ENCODE data around the gene EPB41L4B.

The EPB41L4B gene

DNA sequence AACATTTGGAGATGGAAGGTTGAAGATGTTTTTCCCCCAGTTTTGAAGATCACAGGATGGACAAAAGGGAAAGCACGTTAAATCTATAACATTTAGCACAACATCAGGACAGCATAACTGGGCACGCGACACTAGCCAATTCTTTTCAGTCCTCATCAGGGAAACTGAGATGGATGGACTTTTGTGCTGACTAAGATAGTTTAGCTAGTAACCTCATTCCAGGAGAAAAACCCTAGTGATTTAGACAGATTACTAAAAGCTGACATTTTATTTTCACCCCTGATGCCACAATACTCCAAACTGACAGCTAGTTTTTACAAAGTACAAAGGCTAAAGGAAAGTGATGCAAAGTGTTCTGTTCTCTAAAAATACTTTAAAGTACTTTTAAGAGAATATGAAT is 53.3 kb downstream of the EPB41L4B start:
- TF ChIP-seq, protein P1, sequence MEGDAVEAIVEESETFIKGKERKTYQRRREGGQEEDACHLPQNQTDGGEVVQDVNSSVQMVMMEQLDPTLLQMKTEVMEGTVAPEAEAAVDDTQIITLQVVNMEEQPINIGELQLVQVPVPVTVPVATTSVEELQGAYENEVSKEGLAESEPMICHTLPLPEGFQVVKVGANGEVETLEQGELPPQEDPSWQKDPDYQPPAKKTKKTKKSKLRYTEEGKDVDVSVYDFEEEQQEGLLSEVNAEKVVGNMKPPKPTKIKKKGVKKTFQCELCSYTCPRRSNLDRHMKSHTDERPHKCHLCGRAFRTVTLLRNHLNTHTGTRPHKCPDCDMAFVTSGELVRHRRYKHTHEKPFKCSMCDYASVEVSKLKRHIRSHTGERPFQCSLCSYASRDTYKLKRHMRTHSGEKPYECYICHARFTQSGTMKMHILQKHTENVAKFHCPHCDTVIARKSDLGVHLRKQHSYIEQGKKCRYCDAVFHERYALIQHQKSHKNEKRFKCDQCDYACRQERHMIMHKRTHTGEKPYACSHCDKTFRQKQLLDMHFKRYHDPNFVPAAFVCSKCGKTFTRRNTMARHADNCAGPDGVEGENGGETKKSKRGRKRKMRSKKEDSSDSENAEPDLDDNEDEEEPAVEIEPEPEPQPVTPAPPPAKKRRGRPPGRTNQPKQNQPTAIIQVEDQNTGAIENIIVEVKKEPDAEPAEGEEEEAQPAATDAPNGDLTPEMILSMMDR (conservative IDR thresholded peaks at IDR 0.05; ENCODE audit: low read length), result no peak
- no peak for TF ChIP-seq EZH2phosphoT487 (IDR thresholded peaks at IDR 0.05; ENCODE audit: borderline replicate concordance)
- no peaks in the 10 kb centered on the region for H3K79me2 ChIP-seq (ENCODE audit: insufficient read depth, low read length)

DNA sequence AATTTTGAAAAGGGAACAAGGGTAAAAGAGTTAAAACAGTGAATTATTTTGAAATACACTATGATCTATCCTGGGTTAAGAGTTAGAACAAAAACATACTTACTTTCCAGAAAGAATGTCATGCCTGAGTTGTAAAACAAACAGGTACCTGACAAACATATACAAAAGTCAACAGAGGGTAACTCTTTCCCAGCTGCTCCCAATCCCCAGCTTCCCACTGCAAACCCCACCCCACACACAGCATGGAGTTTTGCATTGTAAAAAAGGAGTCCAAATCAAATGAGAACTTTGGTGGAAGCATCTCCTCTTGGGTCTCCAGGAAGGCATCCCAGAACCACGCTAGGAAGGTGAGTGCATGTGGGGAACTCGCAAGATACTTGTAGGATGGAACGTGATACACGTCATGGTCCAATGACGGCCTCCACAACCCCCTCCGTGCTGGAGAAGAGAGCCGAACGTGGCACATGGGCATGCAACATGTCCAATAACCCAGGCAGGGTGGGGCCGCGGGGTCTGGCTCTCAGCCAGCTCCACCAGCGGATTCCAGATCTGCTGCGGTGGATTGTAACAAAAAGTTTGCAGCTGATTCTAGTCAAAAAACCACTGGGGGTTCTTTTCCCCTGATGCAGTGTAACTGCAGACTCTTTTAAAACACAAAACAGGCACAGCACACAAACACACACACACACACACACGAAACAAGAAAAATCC is 55.8 kb downstream of the EPB41L4B start:
- H3K9me2 ChIP-seq (replicated peaks; ENCODE audit: low read depth, low read length), result no peaks in the 10 kb centered on the region
- no peaks in the 10 kb centered on the region for H3K4me1 ChIP-seq (ENCODE audit: insufficient read depth, low read length, poor library complexity, severe bottlenecking)
- no peaks in the 10 kb centered on the region for H3K79me2 ChIP-seq (ENCODE audit: insufficient read depth, low read length)
- no peaks in the 10 kb centered on the region for H3K9me3 ChIP-seq (ENCODE audit: insufficient read depth, low read depth, low read length)
- H3K9ac ChIP-seq (ENCODE audit: low read depth, low read length, poor library complexity, severe bottlenecking), result no peak overlapping the region
- H3K4me3 ChIP-seq (ENCODE audit: low read length, poor library complexity, severe bottlenecking), result no peak overlapping the region
- no peaks in the 10 kb centered on the region for H3F3A ChIP-seq (ENCODE audit: low read depth)
- no peaks in the 10 kb centered on the region for H3K27me3 ChIP-seq (ENCODE audit: insufficient read depth, low read length, poor library complexity, severe bottlenecking)
- H4K20me1 ChIP-seq (ENCODE audit: insufficient read depth, low read length, poor library complexity, severe bottlenecking), result no peaks in the 10 kb centered on the region
- H2AFZ ChIP-seq (ENCODE audit: low read length), result no peak overlapping the region
- no peaks in the 10 kb centered on the region for H3K36me3 ChIP-seq (ENCODE audit: insufficient read depth, low read length)
- no peak for TF ChIP-seq EZH2phosphoT487 (IDR thresholded peaks at IDR 0.05; ENCODE audit: borderline replicate concordance)
- TF ChIP-seq, protein P1 (conservative IDR thresholded peaks at IDR 0.05; ENCODE audit: low read length), result no peak
- no peak overlapping the region for H3K4me2 ChIP-seq (ENCODE audit: low read depth, low read length, poor library complexity, severe bottlenecking)

More for the DNA sequence above, 53.3 kb downstream of the EPB41L4B start:
- Histone ChIP-seq H4K20me1 (ENCODE audit: insufficient read depth, low read length, poor library complexity, severe bottlenecking) (no peaks in the 10 kb centered on the region), H3K9me2 (replicated peaks; ENCODE audit: low read depth, low read length) (no peaks in the 10 kb centered on the region), H3F3A (ENCODE audit: low read depth) (no peaks in the 10 kb centered on the region), H3K36me3 (ENCODE audit: insufficient read depth, low read length) (no peaks in the 10 kb centered on the region), H3K9ac (ENCODE audit: low read depth, low read length, poor library complexity, severe bottlenecking) (no peak overlapping the region), H3K9me3 (ENCODE audit: insufficient read depth, low read depth, low read length) (no peaks in the 10 kb centered on the region), H3K27me3 (ENCODE audit: insufficient read depth, low read length, poor library complexity, severe bottlenecking) (no peaks in the 10 kb centered on the region), H2AFZ (ENCODE audit: low read length) (no peak overlapping the region), H3K4me2 (ENCODE audit: low read depth, low read length, poor library complexity, severe bottlenecking) (no peak overlapping the region), H3K4me3 (ENCODE audit: low read length, poor library complexity, severe bottlenecking) (no peak overlapping the region), H3K4me1 (ENCODE audit: insufficient read depth, low read length, poor library complexity, severe bottlenecking) (no peaks in the 10 kb centered on the region)

DNA sequence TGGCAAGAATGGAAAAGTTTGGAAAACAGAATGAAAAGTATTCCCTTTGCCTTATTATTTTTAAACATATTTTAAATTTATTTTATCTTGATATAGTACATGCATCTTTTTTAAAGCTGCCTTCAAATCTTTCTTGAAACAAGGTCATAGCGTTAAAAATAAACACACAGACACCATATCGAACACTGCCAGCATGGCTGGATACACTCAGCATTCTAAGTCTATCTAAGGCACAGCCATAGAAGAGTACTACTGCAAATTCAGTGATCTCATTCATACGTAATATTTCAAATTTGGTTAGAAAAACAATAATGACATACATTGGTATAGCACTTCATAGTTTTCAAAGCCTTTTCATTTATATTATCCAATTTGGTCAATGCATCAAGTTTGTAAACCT is 57.5 kb downstream of the EPB41L4B start:
- Histone ChIP-seq H3K79me2 (ENCODE audit: insufficient read depth, low read length) (no peaks in the 10 kb centered on the region), H2AFZ (ENCODE audit: low read length) (no peak overlapping the region), H3K4me1 (ENCODE audit: insufficient read depth, low read length, poor library complexity, severe bottlenecking) (no peaks in the 10 kb centered on the region), H3K4me2 (ENCODE audit: low read depth, low read length, poor library complexity, severe bottlenecking) (no peak overlapping the region), H3K9ac (ENCODE audit: low read depth, low read length, poor library complexity, severe bottlenecking) (no peak overlapping the region), H3K36me3 (ENCODE audit: insufficient read depth, low read length) (no peaks in the 10 kb centered on the region), H3K9me2 (replicated peaks; ENCODE audit: low read depth, low read length) (no peaks in the 10 kb centered on the region), H3K27me3 (ENCODE audit: insufficient read depth, low read length, poor library complexity, severe bottlenecking) (no peaks in the 10 kb centered on the region), H4K20me1 (ENCODE audit: insufficient read depth, low read length, poor library complexity, severe bottlenecking) (no peaks in the 10 kb centered on the region), H3K4me3 (ENCODE audit: low read length, poor library complexity, severe bottlenecking) (no peak overlapping the region), H3K9me3 (ENCODE audit: insufficient read depth, low read depth, low read length) (no peaks in the 10 kb centered on the region), H3F3A (ENCODE audit: low read depth) (no peaks in the 10 kb centered on the region)
- TF ChIP-seq, protein P1 (conservative IDR thresholded peaks at IDR 0.05; ENCODE audit: low read length), result no peak
- no peak for TF ChIP-seq EZH2phosphoT487 (IDR thresholded peaks at IDR 0.05; ENCODE audit: borderline replicate concordance)
